ENCODE results near the gene HSPA8. TPM values are rescaled to one million over a fixed set of nuclear protein-coding genes. Genes with fewer than 3 reads are reported as not detected.

HSPA8 gene
- polyA plus RNA-seq, 1 of the 3 experiments (the other 2 are of a cell fraction), result 2,088 TPM

DNA sequence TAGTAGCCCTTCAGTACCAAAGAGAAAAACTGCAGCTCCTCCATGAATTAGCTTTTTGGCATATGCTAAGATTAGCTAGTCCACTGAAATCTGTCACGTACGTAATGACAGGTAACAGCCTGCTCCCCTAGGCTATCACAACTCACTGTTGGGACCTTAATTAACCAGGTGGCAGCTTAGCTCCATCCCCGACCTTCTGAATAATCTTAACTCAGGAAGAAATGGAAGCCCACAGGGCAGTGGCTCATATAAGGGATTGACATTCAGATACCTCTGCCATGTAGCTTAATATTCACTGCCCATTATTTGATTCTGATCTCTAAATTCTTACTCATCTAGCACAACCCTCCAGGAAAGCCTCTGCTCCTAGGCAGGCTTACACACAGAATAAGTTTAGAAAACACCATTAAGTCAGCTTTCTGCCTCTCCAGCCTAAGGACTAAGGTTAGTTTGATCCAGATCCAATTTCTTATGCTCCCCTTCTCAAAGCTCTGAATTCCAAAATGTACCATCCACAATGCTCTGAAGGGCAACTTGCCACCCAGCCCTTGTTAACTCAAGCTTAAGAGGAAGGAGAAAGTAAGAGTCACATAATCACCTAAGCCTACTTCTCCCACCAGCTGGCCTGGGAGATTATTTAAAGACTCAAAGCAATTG lies 5.0 kb downstream of the HSPA8 start:
- no peak overlapping the region for H3K4me3 ChIP-seq (ENCODE audit: low read depth in 2 of 2, low read length in 1 of 2)
- H3K9me3 ChIP-seq, result no peaks in the 10 kb centered on the region
- peaks cover 54% of the 10 kb centered on the region for H3K79me2 ChIP-seq (ENCODE audit: insufficient read depth)
- DNase-seq, result no peak
- H3F3A ChIP-seq (replicated peaks; ENCODE audit: insufficient read depth), result peaks cover 96% of the 10 kb centered on the region
- 0 out of 2 replicates have a peak overlapping the region, but pooled peaks have one; percentile 35 for H3K4me2 ChIP-seq
- no peaks in the 10 kb centered on the region for H3K27me3 ChIP-seq (ENCODE audit: insufficient read depth)
- no peak overlapping the region for H3K9ac ChIP-seq
- POLR2A ChIA-PET, result interaction anchor here (0.6 to 0.9 kb wide), 2 partner anchors 10 to 34 kb away, joined by 4 to 5 read pairs; no protein-coding TSS in a partner anchor
- H4K20me1 ChIP-seq (ENCODE audit: insufficient read depth), result peaks cover 84% of the 10 kb centered on the region
- CTCF ChIA-PET, result interaction anchor here (0.6 to 5.9 kb wide), 8 partner anchors 10 to 213 kb away, joined by 3 to 74 read pairs (median 8); no protein-coding TSS in a partner anchor
- WGBS (ENCODE audit: low lambda C conversion rate), result 92% methylated on average over 3 of the region's 3 CpGs
- H3K27ac ChIP-seq (ENCODE audit: low read depth in 2 of 2, low read length in 1 of 2), result peak overlapping the region; percentile 51 to 99
- peaks cover 9 to 32% of the 10 kb centered on the region in 2 experiments; a peak in 3 of 4 replicates for H3K4me1 ChIP-seq (ENCODE audit: control insufficient read depth in 1 of 2, insufficient read depth in 2 of 2, low read depth in 1 of 2, low read length in 1 of 2)
- peaks cover 69 to 75% of the 10 kb centered on the region in 2 experiments for H3K36me3 ChIP-seq (replicated peaks in 1 of 2; ENCODE audit: control insufficient read depth in 1 of 2, insufficient read depth in 2 of 2, low read length in 1 of 2)
- no peak overlapping the region for H2AFZ ChIP-seq (ENCODE audit: low read depth)
- TF ChIP-seq SMC3 (IDR thresholded peaks at IDR 0.05; ENCODE audit: low read depth, low read length) (no peak), FOSL2 (IDR thresholded peaks at IDR 0.05; ENCODE audit: borderline replicate concordance, low read depth) (no peak), GABPA (IDR thresholded peaks at IDR 0.05; ENCODE audit: low read depth) (no peak), CHD2 (IDR thresholded peaks at IDR 0.05; ENCODE audit: low read length, partially characterized antibody) (no peak), NFIC (IDR thresholded peaks at IDR 0.05; ENCODE audit: borderline replicate concordance) (no peak), TCF12 (IDR thresholded peaks at IDR 0.05) (no peak), EP300 (IDR thresholded peaks at IDR 0.05; ENCODE audit: borderline replicate concordance in 1 of 2, low read depth in 1 of 2, low read length in 1 of 2) (no peak), RCOR1 (IDR thresholded peaks at IDR 0.05; ENCODE audit: low read length) (no peak)
- TF ChIP-seq, protein P1, sequence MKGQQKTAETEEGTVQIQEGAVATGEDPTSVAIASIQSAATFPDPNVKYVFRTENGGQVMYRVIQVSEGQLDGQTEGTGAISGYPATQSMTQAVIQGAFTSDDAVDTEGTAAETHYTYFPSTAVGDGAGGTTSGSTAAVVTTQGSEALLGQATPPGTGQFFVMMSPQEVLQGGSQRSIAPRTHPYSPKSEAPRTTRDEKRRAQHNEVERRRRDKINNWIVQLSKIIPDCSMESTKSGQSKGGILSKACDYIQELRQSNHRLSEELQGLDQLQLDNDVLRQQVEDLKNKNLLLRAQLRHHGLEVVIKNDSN (IDR thresholded peaks at IDR 0.05; ENCODE audit: borderline replicate concordance, low read depth), result no peak
- TF ChIP-seq, protein P2, sequence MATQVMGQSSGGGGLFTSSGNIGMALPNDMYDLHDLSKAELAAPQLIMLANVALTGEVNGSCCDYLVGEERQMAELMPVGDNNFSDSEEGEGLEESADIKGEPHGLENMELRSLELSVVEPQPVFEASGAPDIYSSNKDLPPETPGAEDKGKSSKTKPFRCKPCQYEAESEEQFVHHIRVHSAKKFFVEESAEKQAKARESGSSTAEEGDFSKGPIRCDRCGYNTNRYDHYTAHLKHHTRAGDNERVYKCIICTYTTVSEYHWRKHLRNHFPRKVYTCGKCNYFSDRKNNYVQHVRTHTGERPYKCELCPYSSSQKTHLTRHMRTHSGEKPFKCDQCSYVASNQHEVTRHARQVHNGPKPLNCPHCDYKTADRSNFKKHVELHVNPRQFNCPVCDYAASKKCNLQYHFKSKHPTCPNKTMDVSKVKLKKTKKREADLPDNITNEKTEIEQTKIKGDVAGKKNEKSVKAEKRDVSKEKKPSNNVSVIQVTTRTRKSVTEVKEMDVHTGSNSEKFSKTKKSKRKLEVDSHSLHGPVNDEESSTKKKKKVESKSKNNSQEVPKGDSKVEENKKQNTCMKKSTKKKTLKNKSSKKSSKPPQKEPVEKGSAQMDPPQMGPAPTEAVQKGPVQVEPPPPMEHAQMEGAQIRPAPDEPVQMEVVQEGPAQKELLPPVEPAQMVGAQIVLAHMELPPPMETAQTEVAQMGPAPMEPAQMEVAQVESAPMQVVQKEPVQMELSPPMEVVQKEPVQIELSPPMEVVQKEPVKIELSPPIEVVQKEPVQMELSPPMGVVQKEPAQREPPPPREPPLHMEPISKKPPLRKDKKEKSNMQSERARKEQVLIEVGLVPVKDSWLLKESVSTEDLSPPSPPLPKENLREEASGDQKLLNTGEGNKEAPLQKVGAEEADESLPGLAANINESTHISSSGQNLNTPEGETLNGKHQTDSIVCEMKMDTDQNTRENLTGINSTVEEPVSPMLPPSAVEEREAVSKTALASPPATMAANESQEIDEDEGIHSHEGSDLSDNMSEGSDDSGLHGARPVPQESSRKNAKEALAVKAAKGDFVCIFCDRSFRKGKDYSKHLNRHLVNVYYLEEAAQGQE (IDR thresholded peaks at IDR 0.05; ENCODE audit: low read depth, low read length), result no peak
- H3K9me2 ChIP-seq, result no peaks in the 10 kb centered on the region
